C4-2B (cell line): ENCODE measurements around the gene UBASH3B.

ENCODE experiments used
- CTCF ChIP-seq: fragments of 450-650 bp; conservative IDR thresholded peaks from 2 replicates; pipeline ENCODE4 v1.5.1; 2017; ENCODE audit warnings: mild to moderate bottlenecking
- ZFX ChIP-seq: fragments of 450-650 bp; IDR thresholded peaks from 2 replicates; pipeline ENCODE4 v1.6.1; 2017

DNA sequence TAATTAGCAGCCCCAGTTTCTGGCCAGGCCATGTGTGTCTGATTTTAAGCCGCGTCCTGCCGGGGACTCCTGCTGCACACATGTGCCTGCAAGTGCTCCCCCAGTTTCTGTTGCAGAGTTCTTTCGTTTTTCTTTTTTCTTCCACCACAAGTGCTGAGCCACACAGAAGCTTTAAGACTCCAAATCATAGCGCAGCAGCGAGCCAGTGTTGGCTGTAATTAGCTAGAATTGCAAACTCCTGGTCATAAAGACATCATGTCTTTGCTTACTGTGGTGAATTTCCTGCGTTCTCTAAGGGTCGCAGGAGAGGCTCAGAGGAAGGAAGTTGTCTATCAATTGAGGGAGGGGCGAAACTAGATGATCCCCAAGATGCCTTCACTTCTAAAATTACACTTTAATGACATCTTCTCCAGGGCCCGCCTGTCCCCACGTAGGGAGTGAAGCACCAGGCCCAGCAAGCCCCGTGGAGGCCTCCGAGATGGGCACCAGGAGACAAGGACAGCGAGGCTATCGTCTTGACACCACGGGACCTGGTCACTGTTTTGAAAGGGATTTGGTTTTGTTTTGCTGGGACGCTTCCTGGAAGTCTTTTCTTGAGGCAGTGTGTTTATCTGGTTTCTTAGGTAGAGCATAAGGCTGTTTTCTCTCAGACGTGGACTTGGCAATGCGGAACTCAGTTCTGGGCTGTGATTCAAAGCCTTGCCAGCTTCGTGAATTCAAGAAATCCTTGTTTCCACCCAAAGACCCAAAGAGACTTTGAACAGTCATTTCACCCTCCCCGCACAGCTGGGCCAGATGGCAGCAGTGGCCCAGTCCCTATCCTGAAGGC, 71.8 kb downstream of the UBASH3B start:
- no peak for TF ChIP-seq CTCF
- no peak for TF ChIP-seq ZFX
